ENCODE data around the gene REN. TPM values are rescaled to one million over a fixed set of nuclear protein-coding genes. Genes with fewer than 3 reads are reported as not detected.

Gene REN
- total and polyA plus RNA-seq, 2 of the 13 experiments (the other 11 are each of a cell fraction or from before 2014, with no cell fraction given) = not detected

- peak; percentile 96; the same call in 1 of the 2 replicates for TF ChIP-seq ZNF607 (CRISPR knock-in tag; IDR thresholded peaks at IDR 0.05; ENCODE audit: borderline replicate concordance)
- 0 out of 2 replicates have a peak, but pooled peaks have one; percentile 38 for TF ChIP-seq SMAD9 (CRISPR knock-in tag; IDR thresholded peaks at IDR 0.05)
- no peak for TF ChIP-seq ZBTB1 (CRISPR knock-in tag; IDR thresholded peaks at IDR 0.05; ENCODE audit: borderline replicate concordance)
- no peak for TF ChIP-seq SRSF4 (IDR thresholded peaks at IDR 0.05; ENCODE audit: low read depth, low read length, poor library complexity, severe bottlenecking)
- TF ChIP-seq ZNF232 (CRISPR knock-in tag; IDR thresholded peaks at IDR 0.05; ENCODE audit: borderline replicate concordance) = peak; percentile 89; the same call in 1 of the 2 replicates
- TF ChIP-seq JUND (CRISPR knock-in tag; IDR thresholded peaks at IDR 0.05) = no peak
- TF ChIP-seq MXI1 (IDR thresholded peaks at IDR 0.05; ENCODE audit: borderline replicate concordance, low read depth, low read length) = peak; percentile 46; the same call in 1 of the 3 replicates
- TF ChIP-seq KMT2A (CRISPR knock-in tag; IDR thresholded peaks at IDR 0.05) = peak; percentile 53; the same call in 1 of the 2 replicates
- TF ChIP-seq FOXK2 (IDR thresholded peaks at IDR 0.05) = no peak
- peak; percentile 72; the same call in 1 of the 2 replicates for TF ChIP-seq KDM1A (CRISPR knock-in tag; IDR thresholded peaks at IDR 0.05)
- no peak for TF ChIP-seq KIAA2018 (CRISPR knock-in tag; IDR thresholded peaks at IDR 0.05; ENCODE audit: borderline replicate concordance)
- TF ChIP-seq NFYB (CRISPR knock-in tag; IDR thresholded peaks at IDR 0.05) = no peak
- peak; percentile 20; the same call in 1 of the 2 replicates for TF ChIP-seq KDM6A (CRISPR knock-in tag; IDR thresholded peaks at IDR 0.05; ENCODE audit: low read depth)
- no peak for TF ChIP-seq RFX3 (CRISPR knock-in tag; IDR thresholded peaks at IDR 0.05)
- peak; percentile 27; the same call in 1 of the 2 replicates for TF ChIP-seq CREM (IDR thresholded peaks at IDR 0.05)
- TF ChIP-seq CREM (CRISPR knock-in tag; IDR thresholded peaks at IDR 0.05) = no peak
- no peak for TF ChIP-seq ZNF780A (CRISPR knock-in tag; IDR thresholded peaks at IDR 0.05)
- TF ChIP-seq FOXP4 (CRISPR knock-in tag; IDR thresholded peaks at IDR 0.05) = peak; percentile 78
- TF ChIP-seq FOXC1 (CRISPR knock-in tag; IDR thresholded peaks at IDR 0.05; ENCODE audit: borderline replicate concordance) = peak; percentile 91
These were observed 47.8 kb upstream of the REN start, which contains the start of gene GOLT1A (continued) for GRCh38 chr1:204213668-204214662.

Data from HepG2 (cell line).